Activated B cell treated with CpG ODN at 0.5 μM for 24 hours (primary cell): ENCODE data around the gene EXT2. TPM values are rescaled to one million over a fixed set of nuclear protein-coding genes. Genes with fewer than 3 reads are reported as not detected.

Experiments
- ATAC-seq: fragments of 200-7000 bp; cut with Tn5 transposase; one replicate; pipeline ENCODE4 v1.10.0; 2021; ENCODE audit warnings: low read depth, mild to moderate bottlenecking, moderate library complexity
- CTCF ChIA-PET: fragments of 350-600 bp; sonication (Branson Sonifier 250); formaldehyde crosslinking; loops from one replicate; lab custom pipeline; 2021; ENCODE audit warnings: antibody characterized with exemption; lab: Charles Lee
- POLR2A ChIA-PET: fragments of 350-600 bp; sonication (Branson Sonifier 250); formaldehyde crosslinking; loops from one replicate; lab custom pipeline; 2021; ENCODE audit warnings: antibody characterized with exemption; lab: Charles Lee
- DNase-seq: peaks from one replicate; pipeline ENCODE4 v3.0.0; 2022
- H3K27ac Mint-ChIP-seq: one replicate; pipeline ENCODE4 v1.8.0; 2020; ENCODE audit warnings: mixed read lengths
- H3K27me3 Mint-ChIP-seq: one replicate; pipeline ENCODE4 v1.8.0; 2021; ENCODE audit warnings: mixed read lengths
- H3K36me3 Mint-ChIP-seq: one replicate; pipeline ENCODE4 v1.8.0; 2021; ENCODE audit warnings: low read depth, mixed read lengths
- H3K4me1 Mint-ChIP-seq: one replicate; pipeline ENCODE4 v1.8.0; 2021; ENCODE audit warnings: mixed read lengths
- H3K4me3 Mint-ChIP-seq: one replicate; pipeline ENCODE4 v1.8.0; 2020; ENCODE audit warnings: mild to moderate bottlenecking, mixed read lengths
- H3K9me3 Mint-ChIP-seq: one replicate; pipeline ENCODE4 v1.8.0; 2020; ENCODE audit warnings: mixed read lengths
- intact Hi-C: fragments of 100-400 bp; cut with micrococcal nuclease; formaldehyde crosslinking; loops from one replicate; pipeline ENCODE4 v1.15.1; 2024
- total RNA-seq: library from RNA; stranded (reverse); gene quantifications from 2 replicates; pipeline ENCODE4 v1.2.3, GENCODE V29; 2022
- TF ChIP-seq, protein P1 (sequence below): fragments of 200-600 bp; IDR thresholded peaks from one replicate; pipeline ENCODE4 v1.8.0; 2022; ENCODE audit warnings: antibody characterized with exemption, mild to moderate bottlenecking

The EXT2 gene
- total RNA-seq, 1 donor from 2014 or later = 22.1 TPM

DNA sequence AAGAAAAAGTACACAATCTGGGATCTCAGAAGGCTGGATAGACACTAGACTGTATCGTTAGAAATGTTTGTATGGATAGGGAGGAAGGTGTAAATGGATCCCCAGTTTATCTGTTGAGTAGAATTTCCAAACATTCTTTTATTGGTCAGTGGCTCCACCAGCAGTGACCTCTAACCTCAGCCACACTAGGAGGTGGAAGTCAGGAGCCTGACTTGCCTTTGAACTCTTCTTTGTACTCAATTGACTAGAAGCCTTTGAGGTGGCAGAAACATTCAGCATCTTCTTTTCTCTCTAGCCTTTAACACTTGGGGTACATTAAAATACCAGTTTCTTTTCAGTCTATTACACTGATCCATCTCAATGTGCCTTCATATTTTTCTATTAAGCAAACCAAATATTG is 39.1 kb downstream of the EXT2 start:
- intact Hi-C loops = no loop called here
- DNase-seq = no peak
- no peak for ATAC-seq
- no peaks in the 10 kb centered on the region for H3K4me1 Mint-ChIP-seq
- H3K4me3 Mint-ChIP-seq = no peak overlapping the region
- H3K27me3 Mint-ChIP-seq = no peaks in the 10 kb centered on the region
- peaks cover 61% of the 10 kb centered on the region for H3K36me3 Mint-ChIP-seq
- CTCF ChIA-PET = interaction anchor here (0.9 to 1.3 kb wide), 2 partner anchors 11 to 152 kb away, joined by 3 to 4 read pairs; no protein-coding TSS in a partner anchor
- POLR2A ChIA-PET = no interaction called here
- H3K9me3 Mint-ChIP-seq = no peaks in the 10 kb centered on the region
- H3K27ac Mint-ChIP-seq = no peak overlapping the region
- TF ChIP-seq, protein P1, sequence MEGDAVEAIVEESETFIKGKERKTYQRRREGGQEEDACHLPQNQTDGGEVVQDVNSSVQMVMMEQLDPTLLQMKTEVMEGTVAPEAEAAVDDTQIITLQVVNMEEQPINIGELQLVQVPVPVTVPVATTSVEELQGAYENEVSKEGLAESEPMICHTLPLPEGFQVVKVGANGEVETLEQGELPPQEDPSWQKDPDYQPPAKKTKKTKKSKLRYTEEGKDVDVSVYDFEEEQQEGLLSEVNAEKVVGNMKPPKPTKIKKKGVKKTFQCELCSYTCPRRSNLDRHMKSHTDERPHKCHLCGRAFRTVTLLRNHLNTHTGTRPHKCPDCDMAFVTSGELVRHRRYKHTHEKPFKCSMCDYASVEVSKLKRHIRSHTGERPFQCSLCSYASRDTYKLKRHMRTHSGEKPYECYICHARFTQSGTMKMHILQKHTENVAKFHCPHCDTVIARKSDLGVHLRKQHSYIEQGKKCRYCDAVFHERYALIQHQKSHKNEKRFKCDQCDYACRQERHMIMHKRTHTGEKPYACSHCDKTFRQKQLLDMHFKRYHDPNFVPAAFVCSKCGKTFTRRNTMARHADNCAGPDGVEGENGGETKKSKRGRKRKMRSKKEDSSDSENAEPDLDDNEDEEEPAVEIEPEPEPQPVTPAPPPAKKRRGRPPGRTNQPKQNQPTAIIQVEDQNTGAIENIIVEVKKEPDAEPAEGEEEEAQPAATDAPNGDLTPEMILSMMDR = no peak

DNA sequence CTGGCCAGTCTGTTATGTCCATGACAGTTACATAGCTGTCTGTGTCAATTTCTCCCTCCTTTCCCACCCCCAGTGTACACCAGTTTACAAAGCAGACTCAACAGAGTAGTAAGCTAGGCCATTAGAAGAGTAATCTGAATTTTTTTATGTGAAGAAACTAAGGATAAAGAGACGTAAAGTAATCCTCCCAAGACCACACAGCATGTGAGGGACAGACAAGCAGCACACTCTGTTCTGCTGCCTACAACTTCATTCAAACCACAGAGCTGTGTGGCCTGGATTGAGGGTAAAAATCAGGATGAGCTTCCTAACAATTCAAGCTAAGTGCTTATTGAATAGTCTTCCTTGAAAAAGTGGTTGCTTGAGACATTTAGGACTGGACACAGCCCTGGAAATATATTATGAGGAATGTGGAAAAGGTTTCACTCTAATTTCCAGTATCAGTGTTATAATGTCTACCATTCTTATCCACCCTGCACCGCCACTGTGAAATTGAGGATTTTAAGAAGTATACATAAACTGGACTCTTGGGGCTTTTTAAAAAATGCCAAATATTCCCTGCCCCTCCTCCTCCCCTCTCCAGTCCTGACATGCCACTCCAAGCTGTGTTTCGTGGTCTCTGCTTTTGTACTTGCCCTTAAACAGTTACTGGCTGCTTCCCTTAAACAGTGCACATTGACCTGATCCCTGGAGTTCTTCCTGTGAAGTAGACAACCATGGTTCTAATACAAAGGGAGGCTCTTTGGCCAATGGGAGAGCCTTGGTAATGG is 40.9 kb downstream of the EXT2 start:
- TF ChIP-seq, protein P1 = no peak
- CTCF ChIA-PET = no interaction called here
- POLR2A ChIA-PET = no interaction called here
- no peak overlapping the region for H3K4me3 Mint-ChIP-seq
- peaks cover 49% of the 10 kb centered on the region for H3K36me3 Mint-ChIP-seq
- H3K4me1 Mint-ChIP-seq = no peaks in the 10 kb centered on the region
- H3K9me3 Mint-ChIP-seq = no peaks in the 10 kb centered on the region
- no peak for DNase-seq
- ATAC-seq = no peak
- intact Hi-C loops = no loop called here
- H3K27ac Mint-ChIP-seq = no peak overlapping the region
- no peaks in the 10 kb centered on the region for H3K27me3 Mint-ChIP-seq

DNA sequence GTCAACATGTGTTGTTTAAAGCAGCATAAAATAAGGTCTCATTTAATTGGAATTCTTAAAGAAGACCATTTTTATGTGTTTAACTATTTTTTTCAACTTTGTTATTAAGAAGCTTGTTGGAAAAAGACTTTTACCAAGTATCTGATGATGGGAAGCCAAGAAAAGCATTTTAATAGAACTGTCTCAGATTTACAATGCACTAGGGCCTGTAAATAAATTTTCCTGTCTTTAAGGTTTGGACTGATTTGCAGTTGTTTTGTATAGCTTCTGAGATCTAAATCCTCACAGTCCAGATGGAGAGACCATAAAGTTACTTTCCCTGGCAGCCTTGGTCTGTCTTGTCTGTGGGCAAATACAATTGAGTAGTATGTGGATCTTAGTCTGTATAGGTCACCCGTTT is 41.6 kb downstream of the EXT2 start:
- H3K9me3 Mint-ChIP-seq = no peaks in the 10 kb centered on the region
- no peaks in the 10 kb centered on the region for H3K27me3 Mint-ChIP-seq
- no peak overlapping the region for H3K27ac Mint-ChIP-seq
- DNase-seq = no peak
- no peak overlapping the region for H3K4me3 Mint-ChIP-seq
- intact Hi-C loops = no loop called here
- POLR2A ChIA-PET = interaction anchor here (0.6 kb wide), 1 partner anchor 34 kb away, joined by 4 read pairs; no protein-coding TSS in a partner anchor
- peaks cover 48% of the 10 kb centered on the region for H3K36me3 Mint-ChIP-seq
- CTCF ChIA-PET = no interaction called here
- TF ChIP-seq, protein P1 = no peak
- no peaks in the 10 kb centered on the region for H3K4me1 Mint-ChIP-seq
- ATAC-seq = no peak

DNA sequence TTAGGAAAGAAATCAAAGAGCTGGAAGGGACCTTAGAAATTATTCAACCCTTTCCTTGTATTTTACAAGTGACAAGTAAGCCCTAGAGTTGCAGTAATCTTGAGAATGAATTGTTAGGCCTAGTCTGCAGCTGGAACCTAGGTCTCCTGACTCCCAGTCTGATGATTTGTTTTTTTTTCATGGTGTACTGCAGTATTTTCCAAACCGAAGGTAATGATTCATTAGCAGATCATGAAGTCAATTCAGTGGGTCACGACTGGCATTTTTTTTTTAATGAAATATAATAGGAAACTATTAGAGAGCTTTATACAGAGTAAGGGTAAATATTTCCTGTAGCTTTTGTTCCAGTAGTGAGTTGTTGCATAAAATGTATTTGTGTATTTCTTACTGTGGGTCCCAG is 42.8 kb downstream of the EXT2 start:
- ATAC-seq = no peak
- Mint-ChIP-seq H3K4me1 (no peaks in the 10 kb centered on the region), H3K4me3 (no peak overlapping the region), H3K36me3 (peaks cover 46% of the 10 kb centered on the region), H3K27me3 (no peaks in the 10 kb centered on the region), H3K9me3 (no peaks in the 10 kb centered on the region), H3K27ac (no peak overlapping the region)
- ChIA-PET POLR2A (no interaction called here), CTCF (no interaction called here)
- DNase-seq = no peak
- intact Hi-C loops = no loop called here
- TF ChIP-seq, protein P1 = no peak

DNA sequence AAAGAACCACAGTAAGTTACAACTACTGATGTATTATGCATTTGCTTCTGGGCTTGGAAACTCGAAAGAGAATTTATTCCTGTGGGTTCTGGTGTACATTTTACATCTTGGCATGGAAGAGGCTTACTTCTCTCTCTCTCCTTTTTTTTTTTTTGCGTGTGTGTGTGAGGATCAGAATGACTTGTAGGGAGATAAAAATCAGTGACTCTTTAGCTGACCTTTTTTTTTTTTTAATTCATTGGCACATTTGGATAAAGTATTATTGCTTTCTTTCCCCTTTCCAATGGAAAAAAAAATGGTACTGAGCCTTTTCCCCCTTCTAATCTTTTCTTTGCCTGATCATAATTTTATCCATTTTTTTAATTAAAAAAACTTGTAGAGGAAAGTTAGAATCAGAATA is 43.5 kb downstream of the EXT2 start:
- ChIA-PET POLR2A (no interaction called here), CTCF (no interaction called here)
- Mint-ChIP-seq H3K9me3 (no peaks in the 10 kb centered on the region), H3K4me1 (no peaks in the 10 kb centered on the region), H3K4me3 (no peak overlapping the region), H3K27me3 (no peaks in the 10 kb centered on the region), H3K36me3 (peaks cover 46% of the 10 kb centered on the region), H3K27ac (no peak overlapping the region)
- DNase-seq (no peak), ATAC-seq (no peak)
- intact Hi-C loops = no loop called here
- TF ChIP-seq, protein P1 = no peak
